ENCODE data around the gene GNAO1.

The GNAO1 gene

DNA sequence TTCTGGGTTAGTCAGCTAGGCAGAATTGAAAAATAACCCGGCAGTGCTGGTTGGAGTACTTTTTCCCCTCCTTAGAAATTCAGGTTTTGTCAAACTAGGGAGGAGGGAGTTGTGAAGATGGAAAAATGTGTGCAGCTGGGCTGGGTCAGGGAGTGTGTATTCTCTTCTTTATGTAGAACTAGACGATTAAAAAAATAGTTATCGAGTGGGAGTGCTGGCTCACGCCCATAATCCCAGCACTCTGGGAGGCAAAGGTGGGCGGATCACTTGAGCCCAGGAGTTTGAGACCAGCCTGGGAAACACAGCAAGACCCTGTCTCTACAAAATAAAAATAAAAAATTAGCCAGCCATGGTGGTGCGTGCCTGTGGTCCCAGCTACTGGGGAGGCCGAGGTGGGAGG lies 106.4 kb downstream of the GNAO1 start:
- Mint-ChIP-seq H3K36me3 (no peaks in the 10 kb centered on the region), H3K27me3 (no peaks in the 10 kb centered on the region), H3K4me3 (no peak overlapping the region), H3K4me1 (peaks cover 4% of the 10 kb centered on the region), H3K9me3 (no peaks in the 10 kb centered on the region), H3K27ac (no peak overlapping the region)

DNA sequence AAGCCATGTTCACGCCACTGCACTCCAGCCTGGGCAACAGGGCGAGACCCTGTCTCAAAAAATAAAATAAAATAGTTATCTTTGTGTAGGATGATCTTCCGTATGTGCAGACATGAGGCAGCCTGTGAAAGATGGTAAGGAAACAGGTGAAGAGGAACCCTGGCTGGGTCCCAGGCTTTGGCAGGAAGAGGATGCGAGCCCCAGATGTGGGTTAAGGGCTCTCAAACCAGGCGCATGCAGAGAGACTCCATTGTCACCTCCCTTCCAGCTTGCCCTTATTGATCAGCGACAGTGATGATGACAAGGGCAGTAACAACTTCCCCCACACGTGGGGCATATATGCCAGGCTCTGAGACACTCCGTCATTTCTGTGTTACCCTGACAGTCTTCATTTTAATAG lies 106.8 kb downstream of the GNAO1 start:
- Mint-ChIP-seq H3K36me3 (no peaks in the 10 kb centered on the region), H3K4me1 (peaks cover 4% of the 10 kb centered on the region), H3K9me3 (no peaks in the 10 kb centered on the region), H3K27ac (no peak overlapping the region), H3K27me3 (no peaks in the 10 kb centered on the region), H3K4me3 (no peak overlapping the region)

DNA sequence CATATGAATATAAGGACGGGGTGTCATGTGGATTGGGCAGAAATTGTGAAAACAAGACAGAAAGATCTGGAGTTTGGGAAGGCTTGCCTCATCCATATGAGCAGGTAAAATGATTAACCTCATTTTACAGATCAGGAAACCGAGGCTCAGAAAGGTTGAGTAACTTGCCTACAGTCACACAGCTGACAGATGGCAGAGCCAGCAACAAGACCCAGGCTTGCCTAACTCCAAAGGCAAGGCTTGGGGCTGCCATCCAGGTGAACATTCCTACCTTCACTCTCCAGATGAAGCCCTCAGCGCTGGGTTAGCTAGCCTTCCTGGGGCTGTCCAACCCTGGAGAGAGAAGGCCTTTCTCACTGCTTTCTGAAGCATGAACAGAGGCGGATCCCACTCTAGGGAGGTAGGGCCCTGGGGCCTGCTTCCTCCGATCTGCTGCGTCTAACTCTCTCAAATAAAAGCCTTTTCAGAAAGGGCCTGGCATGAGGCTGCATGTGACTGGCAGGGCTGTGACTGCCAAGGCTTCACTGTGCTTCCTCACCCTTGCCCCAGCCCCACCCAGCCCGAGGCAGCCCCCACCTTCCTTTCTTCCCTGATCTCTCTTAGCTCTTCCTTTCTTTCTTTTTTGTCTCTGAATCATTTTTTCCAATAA lies 107.8 kb downstream of the GNAO1 start:
- no peaks in the 10 kb centered on the region for H3K27me3 Mint-ChIP-seq
- H3K4me1 Mint-ChIP-seq, result peaks cover 4% of the 10 kb centered on the region
- no peaks in the 10 kb centered on the region for H3K9me3 Mint-ChIP-seq
- no peak overlapping the region for H3K4me3 Mint-ChIP-seq
- H3K27ac Mint-ChIP-seq, result no peak overlapping the region
- H3K36me3 Mint-ChIP-seq, result no peaks in the 10 kb centered on the region

DNA sequence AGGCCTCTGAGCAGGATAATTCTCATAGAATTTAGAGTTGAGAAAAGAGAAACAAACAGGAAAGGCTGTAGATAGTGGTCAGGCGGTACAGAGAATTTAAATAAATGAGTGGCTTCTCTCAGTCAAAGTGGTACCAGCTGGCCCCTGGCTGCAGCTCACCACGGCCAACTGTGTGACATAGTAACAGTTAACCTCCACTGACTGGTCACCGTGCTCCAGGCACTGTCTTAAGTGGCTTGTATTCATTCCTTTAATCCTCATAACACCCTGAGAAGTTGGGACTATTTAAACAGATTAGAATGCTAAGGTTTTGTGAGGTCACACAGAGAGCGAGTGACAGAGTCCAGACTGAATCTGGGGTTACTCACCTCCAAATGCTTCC lies 108.9 kb downstream of the GNAO1 start:
- H3K27me3 Mint-ChIP-seq, result no peaks in the 10 kb centered on the region
- no peak overlapping the region for H3K27ac Mint-ChIP-seq
- no peaks in the 10 kb centered on the region for H3K36me3 Mint-ChIP-seq
- no peak overlapping the region for H3K4me3 Mint-ChIP-seq
- peaks cover 4% of the 10 kb centered on the region for H3K4me1 Mint-ChIP-seq
- H3K9me3 Mint-ChIP-seq, result no peaks in the 10 kb centered on the region

DNA sequence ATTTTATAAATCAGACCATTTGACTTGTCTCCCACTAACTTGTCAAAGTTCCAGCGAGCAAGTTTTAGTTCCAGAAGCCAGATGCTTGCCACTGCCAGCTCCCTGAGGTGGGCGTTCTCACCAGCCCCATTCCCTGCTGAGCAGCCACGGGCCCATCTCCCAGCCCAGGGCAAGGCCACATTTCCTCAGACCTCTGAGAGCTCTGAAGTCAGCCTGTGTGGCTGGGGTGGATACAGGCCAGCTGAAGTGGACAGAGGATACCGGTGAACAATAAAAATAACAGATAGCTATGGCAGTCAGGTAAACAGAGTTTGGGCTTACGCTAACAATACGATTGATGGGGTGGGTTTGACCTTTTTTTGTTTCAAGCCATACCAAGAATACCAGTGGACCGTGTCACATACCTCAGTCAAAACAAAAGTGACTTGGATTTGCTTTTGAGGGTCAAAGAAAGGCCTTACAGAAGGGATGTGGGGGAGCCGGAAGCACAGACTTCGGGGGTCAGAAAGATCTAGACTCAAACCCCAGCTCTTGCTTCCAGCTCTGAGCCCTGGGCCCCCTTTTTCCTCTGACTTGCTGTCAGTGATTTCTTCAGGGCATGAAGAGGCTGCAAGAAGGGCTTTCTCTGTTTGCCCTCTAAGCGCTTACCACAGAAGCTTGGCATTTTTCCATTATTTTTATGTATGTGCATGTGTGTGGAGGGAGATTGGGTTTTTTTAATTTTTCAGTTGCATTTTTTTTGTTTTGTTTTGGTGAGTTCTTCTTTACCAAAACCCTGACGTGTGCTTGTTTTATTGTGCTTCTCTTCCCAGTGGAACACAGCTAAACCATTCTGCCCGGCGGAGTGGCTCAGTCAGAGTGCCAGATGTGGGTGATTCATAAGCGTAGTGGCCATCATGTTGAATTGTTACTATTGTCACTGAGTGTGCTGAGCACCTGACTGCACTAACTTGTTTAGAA lies 109.9 kb downstream of the GNAO1 start:
- no peaks in the 10 kb centered on the region for H3K9me3 Mint-ChIP-seq
- H3K27me3 Mint-ChIP-seq, result no peaks in the 10 kb centered on the region
- H3K27ac Mint-ChIP-seq, result no peak overlapping the region
- no peaks in the 10 kb centered on the region for H3K36me3 Mint-ChIP-seq
- no peak overlapping the region for H3K4me3 Mint-ChIP-seq
- H3K4me1 Mint-ChIP-seq, result peaks cover 4% of the 10 kb centered on the region

DNA sequence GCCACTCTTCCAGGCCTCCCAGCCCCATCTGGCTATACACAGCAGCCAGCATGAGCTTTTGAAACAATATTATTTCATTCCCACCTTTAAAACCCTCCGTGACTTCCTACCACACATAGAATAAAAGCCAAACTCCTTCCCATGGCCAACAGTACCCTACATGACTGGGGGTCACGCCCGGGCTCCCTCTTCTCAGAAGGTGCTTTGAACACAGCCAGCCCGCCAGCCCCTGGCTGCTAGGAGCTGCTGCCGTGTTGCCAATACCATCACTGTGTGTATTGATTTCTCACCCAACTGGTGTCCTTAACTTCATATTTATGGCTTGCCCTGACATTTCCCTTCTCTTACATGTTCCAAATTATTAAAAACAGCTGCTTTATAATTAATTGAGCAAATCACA lies 111.2 kb downstream of the GNAO1 start:
- Mint-ChIP-seq H3K27ac (no peak overlapping the region), H3K9me3 (no peaks in the 10 kb centered on the region), H3K27me3 (no peaks in the 10 kb centered on the region), H3K4me1 (peaks cover 4% of the 10 kb centered on the region), H3K36me3 (no peaks in the 10 kb centered on the region), H3K4me3 (no peak overlapping the region)

DNA sequence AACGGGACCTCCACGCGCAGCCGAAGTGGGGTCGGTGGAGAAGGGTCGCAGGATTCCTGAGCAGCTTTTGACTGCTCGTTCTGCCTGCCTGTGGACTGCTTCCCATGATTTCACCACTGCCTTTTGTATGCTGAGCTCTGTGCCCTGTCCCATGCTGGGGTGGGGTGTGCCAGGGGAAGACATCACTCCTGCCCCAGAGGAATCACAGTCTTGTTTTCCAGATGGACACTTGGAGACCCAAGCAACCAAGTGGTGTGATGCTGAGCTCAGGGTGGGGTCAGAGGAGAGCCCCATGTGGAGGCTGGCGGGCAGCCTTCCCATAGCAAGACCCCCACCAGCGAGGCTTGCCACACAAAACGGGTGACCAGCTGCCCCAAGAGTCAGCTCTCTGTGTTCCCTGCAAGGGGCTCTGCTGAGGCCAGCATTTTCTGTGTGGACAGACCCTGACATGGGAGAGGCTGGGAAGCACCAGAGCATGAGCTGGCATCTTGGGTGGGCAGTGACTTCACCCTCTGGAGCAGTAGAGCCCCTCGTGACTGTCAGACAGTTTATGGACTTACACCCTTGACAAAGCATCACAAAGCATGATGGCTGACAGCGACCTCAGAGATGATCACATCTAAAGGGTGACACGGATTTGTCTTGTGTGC lies 111.9 kb downstream of the GNAO1 start:
- H3K9me3 Mint-ChIP-seq, result no peaks in the 10 kb centered on the region
- H3K27ac Mint-ChIP-seq, result no peak overlapping the region
- H3K4me3 Mint-ChIP-seq, result no peak overlapping the region
- H3K27me3 Mint-ChIP-seq, result no peaks in the 10 kb centered on the region
- H3K4me1 Mint-ChIP-seq, result peaks cover 4% of the 10 kb centered on the region
- H3K36me3 Mint-ChIP-seq, result no peaks in the 10 kb centered on the region

DNA sequence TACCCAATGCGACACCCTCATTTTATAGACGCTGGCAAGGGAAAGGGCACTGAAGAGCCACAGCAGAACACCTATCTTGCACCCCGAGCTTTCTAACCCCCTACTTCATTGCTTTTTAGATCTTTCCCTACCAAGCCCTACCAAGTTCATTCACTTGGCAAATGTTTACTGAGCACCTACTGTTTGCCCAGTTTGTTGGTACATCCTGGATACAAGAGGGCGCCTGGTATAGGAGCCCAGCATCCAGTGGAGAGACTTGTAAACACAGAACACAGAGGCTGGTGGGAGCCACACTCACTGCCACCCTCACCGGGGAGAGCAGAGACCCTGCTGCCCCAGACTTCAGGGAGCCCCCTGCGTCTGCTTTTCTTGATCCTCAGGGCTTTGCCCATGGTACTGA lies 112.6 kb downstream of the GNAO1 start:
- Mint-ChIP-seq H3K4me1 (peaks cover 4% of the 10 kb centered on the region), H3K9me3 (no peaks in the 10 kb centered on the region), H3K36me3 (no peaks in the 10 kb centered on the region), H3K27ac (no peak overlapping the region), H3K27me3 (no peaks in the 10 kb centered on the region), H3K4me3 (no peak overlapping the region)

DNA sequence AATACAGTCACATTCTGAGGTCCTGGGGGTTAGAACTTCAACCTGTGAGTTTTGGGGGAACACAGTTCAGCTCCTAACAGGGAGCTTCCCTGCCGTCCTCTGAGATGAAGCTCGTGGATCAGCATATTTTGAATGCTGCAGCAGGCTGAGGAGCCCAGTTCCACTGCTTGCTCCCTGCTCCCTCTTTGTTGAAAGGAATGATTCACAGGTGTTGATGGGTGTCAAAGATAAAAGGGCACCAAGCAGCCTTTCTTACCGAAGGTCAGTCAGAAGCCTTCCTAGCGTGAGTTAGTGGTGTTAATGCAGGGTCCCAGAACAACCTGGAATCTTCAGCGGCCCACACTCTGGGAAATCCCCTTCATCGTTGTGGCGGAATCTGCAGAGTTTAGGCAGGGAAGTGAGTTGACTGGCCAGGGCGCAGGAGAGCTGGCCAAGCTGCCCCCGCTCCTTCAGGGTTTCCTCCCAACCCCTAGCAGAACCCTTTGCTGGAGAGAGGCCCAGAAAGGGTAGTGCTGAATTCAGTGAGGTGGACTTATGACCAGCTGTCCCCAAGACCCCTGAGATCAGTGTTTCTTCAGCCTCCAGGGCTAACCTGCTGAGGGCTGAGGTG lies 114.8 kb downstream of the GNAO1 start:
- Mint-ChIP-seq H3K36me3 (no peaks in the 10 kb centered on the region), H3K4me1 (no peaks in the 10 kb centered on the region), H3K27me3 (no peaks in the 10 kb centered on the region), H3K9me3 (no peaks in the 10 kb centered on the region), H3K4me3 (no peak overlapping the region), H3K27ac (no peak overlapping the region)

DNA sequence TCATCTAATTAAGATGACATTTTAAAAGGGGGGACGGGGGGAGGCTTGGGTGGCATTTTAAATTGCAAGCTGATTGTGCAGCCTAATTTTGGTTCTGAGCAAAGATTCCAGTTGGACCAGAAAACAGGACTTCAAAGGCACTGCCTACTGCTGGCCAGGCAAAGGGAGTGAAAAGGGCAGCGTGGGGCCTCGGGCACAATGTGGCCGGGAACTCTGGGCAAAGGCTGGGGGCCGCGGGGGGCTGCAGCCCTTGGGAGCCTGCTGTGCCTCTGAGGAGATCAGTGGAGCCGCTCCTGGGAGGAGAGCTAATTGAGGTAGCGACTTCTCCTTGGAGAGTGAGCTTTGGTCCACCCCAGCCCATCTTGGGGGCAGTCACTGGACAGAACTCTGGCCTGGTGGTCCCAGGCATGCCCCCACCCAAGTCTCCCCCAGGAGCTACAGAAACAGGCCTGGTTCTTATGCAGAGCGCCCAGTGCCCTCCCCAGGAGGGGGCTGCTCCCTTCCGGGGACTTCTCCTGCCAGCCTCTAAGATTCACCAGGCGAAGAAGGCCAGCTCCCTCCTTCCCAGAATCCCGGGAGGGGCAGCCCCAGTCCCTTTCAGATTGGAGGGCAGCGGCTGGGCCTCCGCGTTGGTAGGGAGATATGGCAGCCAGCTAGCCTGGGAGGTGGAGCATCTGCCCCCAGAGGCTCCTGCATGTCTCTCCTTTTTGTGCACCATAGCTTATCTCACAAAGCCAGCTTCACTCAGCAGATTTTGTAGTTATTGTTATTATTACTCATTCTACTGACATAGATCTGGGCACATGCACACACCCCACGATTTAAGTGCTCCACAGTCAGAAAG lies 115.6 kb downstream of the GNAO1 start:
- Mint-ChIP-seq H3K9me3 (no peaks in the 10 kb centered on the region), H3K27ac (no peak overlapping the region), H3K4me3 (no peak overlapping the region), H3K4me1 (no peaks in the 10 kb centered on the region), H3K36me3 (no peaks in the 10 kb centered on the region), H3K27me3 (no peaks in the 10 kb centered on the region)

DNA sequence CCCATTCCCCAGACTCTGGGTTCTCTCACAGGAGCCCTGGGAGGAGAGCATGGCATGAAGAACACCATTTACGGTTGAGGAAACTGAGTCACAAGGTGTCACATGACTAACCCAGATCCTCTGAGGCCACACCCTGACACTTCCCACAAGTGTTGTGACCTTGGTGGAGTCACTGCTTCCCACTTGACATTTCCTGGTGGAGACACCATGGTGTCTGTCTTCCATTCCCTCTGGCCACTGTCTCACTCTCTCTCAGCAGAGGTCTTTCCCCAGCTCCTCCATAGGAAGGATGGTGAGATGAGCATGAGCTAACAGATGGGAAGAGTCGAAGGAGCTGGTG lies 116.2 kb downstream of the GNAO1 start:
- no peak overlapping the region for H3K27ac Mint-ChIP-seq

DNA sequence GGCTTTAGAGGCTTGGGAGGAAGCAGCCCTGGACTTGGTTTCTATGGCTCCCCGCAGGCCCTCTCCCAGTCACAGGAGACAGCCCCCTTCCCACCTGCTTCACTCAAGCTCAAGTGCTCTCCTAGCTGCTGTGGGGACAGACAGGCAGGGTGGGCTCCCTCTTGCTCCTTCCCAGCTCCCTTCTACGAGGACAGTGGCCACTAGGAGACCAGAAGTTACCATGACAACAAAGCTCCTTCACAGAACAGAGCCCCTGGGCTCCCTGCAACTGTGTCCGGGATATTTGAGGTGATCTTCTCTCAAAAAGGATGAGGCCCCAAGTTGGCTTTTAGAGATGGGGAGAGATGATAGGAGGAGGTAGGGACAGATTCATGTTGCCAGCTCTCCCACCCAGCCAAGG lies 117.7 kb downstream of the GNAO1 start:
- Mint-ChIP-seq H3K4me1 (no peaks in the 10 kb centered on the region), H3K27ac (no peak overlapping the region), H3K4me3 (no peak overlapping the region), H3K27me3 (no peaks in the 10 kb centered on the region), H3K9me3 (no peaks in the 10 kb centered on the region), H3K36me3 (no peaks in the 10 kb centered on the region)

More for the DNA sequence above, 116.2 kb downstream of the GNAO1 start:
- Mint-ChIP-seq H3K4me3 (no peak overlapping the region), H3K36me3 (no peaks in the 10 kb centered on the region), H3K9me3 (no peaks in the 10 kb centered on the region), H3K27me3 (no peaks in the 10 kb centered on the region), H3K4me1 (no peaks in the 10 kb centered on the region)

DNA sequence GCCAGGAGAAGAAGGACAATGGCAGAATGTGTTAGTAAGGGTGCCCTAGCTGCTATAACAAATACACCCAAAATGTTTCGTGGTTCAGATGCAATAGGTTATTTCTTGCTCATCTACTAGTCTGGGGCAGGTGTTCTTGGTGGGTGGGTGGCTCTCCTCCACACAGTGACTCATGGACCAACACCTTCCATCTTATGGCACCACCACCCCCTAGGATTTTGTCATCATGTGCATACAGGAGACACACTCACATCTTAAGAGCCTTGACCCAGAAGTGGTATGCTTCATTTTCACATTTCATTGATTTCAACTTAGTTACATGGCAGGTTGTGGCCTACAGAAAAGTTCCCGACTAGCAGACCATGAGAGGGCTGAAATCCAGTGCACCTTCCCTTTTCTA lies 119.4 kb downstream of the GNAO1 start:
- Mint-ChIP-seq H3K4me3 (no peak overlapping the region), H3K9me3 (no peaks in the 10 kb centered on the region), H3K27me3 (no peaks in the 10 kb centered on the region), H3K36me3 (no peaks in the 10 kb centered on the region), H3K27ac (no peak overlapping the region), H3K4me1 (no peaks in the 10 kb centered on the region)

DNA sequence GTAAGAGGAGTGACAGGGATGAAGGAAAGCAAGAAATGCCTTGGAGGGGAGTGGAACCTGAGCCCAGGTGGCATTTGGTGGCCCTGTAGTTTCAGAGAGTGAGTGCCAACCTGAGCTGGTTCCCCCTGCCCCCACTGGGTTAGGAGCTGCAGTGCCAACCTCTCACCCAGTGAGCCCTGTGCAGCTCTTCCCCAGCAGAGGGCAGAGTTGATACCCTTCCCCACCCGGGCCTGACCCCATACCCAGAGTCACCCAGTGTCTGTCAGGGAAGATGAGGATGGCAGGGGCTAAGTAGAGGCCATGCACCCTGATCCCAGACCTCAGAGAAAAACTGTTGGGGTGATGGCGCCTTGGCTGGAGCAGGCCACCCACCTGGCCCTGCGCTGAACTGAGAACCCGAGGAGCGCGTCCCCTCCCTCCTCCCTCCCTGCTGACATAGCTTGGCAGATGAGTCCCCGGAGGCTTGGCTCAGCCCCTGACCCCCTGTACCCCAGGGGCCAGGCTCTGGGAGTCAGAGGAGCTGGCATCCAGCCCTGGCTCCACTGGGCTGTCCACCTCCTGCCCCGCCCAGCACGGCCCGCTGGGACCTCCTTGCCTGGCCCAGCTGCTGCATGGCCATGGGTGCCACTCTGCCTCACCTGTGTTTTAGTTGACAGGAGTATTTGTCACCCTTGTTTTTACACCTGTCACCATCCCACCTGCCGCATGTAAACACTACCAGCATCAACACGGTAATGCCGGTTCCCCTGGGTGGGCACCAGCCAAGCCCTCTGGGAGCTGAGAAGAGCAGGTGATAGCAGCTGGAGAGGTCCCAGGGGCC lies 120.1 kb downstream of the GNAO1 start:
- Mint-ChIP-seq H3K4me1 (no peaks in the 10 kb centered on the region), H3K27me3 (no peaks in the 10 kb centered on the region), H3K9me3 (no peaks in the 10 kb centered on the region), H3K36me3 (no peaks in the 10 kb centered on the region), H3K4me3 (no peak overlapping the region), H3K27ac (no peak overlapping the region)

DNA sequence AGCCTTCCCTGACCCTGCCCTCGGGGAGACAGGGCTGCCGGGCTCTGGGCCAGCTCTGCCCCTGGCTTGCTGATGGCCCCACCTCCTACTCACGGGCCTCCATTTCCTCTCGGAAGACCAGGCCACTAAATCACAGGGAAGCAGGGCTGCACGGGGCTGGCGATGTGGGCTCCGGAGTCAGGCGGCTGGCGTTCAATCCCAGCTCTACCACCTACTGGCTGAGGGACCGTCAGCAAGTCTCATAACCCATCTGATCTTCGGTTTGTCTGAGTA lies 120.7 kb downstream of the GNAO1 start:
- no peaks in the 10 kb centered on the region for H3K27me3 Mint-ChIP-seq
- no peaks in the 10 kb centered on the region for H3K4me1 Mint-ChIP-seq
- H3K27ac Mint-ChIP-seq, result no peak overlapping the region
- no peak overlapping the region for H3K4me3 Mint-ChIP-seq
- no peaks in the 10 kb centered on the region for H3K36me3 Mint-ChIP-seq
- H3K9me3 Mint-ChIP-seq, result no peaks in the 10 kb centered on the region
